Muscle layer of duodenum (tissue), 2 donors: ENCODE measurements around the gene AHDC1.
A peak's percentile ranks its signal among the peaks of the same experiment; 100 is the strongest.

ENCODE experiments used
- H3K27ac ChIP-seq: one replicate; pipeline ENCODE4 v1.7.0; 2013; ENCODE audit warnings: mild to moderate bottlenecking, low read length
- H3K27me3 ChIP-seq: one replicate; pipeline ENCODE4 v1.7.0; 2013; ENCODE audit warnings: low read depth, mild to moderate bottlenecking, control low read depth, low read length
- H3K36me3 ChIP-seq, 2 donors: one replicate each; pipeline ENCODE4 v1.7.0; 2013; ENCODE audit warnings: low read length in 2 of 2, control low read depth in 1 of 2, mild to moderate bottlenecking in 1 of 2; ENCODE audit not compliant: insufficient read depth in 2 of 2, control insufficient read depth in 1 of 2
- H3K4me1 ChIP-seq, 2 donors: one replicate each; pipeline ENCODE4 v1.7.0; 2013; ENCODE audit warnings: low read length in 2 of 2, mild to moderate bottlenecking in 2 of 2, control low read depth in 1 of 2, moderate library complexity in 1 of 2; ENCODE audit not compliant: insufficient read depth in 2 of 2, control insufficient read depth in 1 of 2
- H3K4me3 ChIP-seq, 2 donors: one replicate each; pipeline ENCODE4 v1.7.0; 2013; ENCODE audit warnings: low read length in 2 of 2, low read depth in 1 of 2, mild to moderate bottlenecking in 1 of 2
- H3K9me3 ChIP-seq, 2 donors: one replicate each; pipeline ENCODE4 v1.7.0; 2013; ENCODE audit warnings: low read length in 2 of 2, control low read depth in 1 of 2, mild to moderate bottlenecking in 1 of 2; ENCODE audit not compliant: control insufficient read depth in 1 of 2
- donor health status: healthy.

Gene AHDC1

DNA sequence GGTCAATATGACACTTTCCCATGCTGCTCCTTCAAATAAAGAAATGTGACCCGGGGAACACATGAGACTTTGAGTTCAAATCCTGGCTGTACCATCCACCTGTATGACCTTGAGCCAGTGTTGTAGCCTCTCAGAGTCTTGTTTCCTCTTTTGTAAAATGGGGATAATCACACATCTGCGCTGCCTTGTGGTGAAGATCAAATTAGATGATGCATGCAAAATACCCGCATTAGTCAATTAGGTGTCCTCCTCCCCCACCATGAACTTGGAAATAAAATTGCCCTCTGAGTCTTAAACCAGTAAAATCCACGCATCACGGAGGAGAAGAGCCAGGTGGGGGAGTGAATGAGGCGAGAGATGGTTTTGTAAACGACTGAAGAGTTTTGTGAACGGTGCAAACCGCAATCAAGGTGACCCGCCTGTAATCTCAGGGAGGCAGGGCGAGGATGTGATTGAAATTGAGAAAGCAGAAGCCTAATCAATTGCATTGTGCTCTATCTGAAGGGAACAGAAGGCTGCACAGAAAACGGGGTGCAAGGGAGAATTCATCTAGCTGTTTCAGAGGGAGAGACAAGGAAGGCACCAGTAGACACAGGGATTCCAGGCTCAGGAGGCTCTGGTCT lies 5.8 kb upstream of the AHDC1 start:
- H3K4me1 ChIP-seq = peaks cover 0 to 12% of the 10 kb centered on the region in 2 donors
- H3K27me3 ChIP-seq = no peaks in the 10 kb centered on the region
- H3K27ac ChIP-seq = no peak overlapping the region
- no peaks in the 10 kb centered on the region for H3K36me3 ChIP-seq
- H3K9me3 ChIP-seq = no peaks in the 10 kb centered on the region
- H3K4me3 ChIP-seq = no peak overlapping the region

- H3K27ac ChIP-seq = no peak overlapping the region
- no peaks in the 10 kb centered on the region for H3K9me3 ChIP-seq
- no peaks in the 10 kb centered on the region for H3K36me3 ChIP-seq
- H3K4me1 ChIP-seq = peaks cover 0 to 17% of the 10 kb centered on the region in 2 donors
- H3K4me3 ChIP-seq = no peak overlapping the region
- H3K27me3 ChIP-seq = no peaks in the 10 kb centered on the region
Measured at GRCh38 chr1:27609210-27609555, 5.2 kb upstream of the AHDC1 start.

- H3K36me3 ChIP-seq = no peaks in the 10 kb centered on the region
- no peak overlapping the region for H3K4me3 ChIP-seq
- no peak overlapping the region for H3K27ac ChIP-seq
- H3K4me1 ChIP-seq = peaks cover 0 to 17% of the 10 kb centered on the region in 2 donors
- H3K27me3 ChIP-seq = no peaks in the 10 kb centered on the region
- no peaks in the 10 kb centered on the region for H3K9me3 ChIP-seq
Measured at GRCh38 chr1:27607239-27607804, 3.4 kb upstream of the AHDC1 start.

DNA sequence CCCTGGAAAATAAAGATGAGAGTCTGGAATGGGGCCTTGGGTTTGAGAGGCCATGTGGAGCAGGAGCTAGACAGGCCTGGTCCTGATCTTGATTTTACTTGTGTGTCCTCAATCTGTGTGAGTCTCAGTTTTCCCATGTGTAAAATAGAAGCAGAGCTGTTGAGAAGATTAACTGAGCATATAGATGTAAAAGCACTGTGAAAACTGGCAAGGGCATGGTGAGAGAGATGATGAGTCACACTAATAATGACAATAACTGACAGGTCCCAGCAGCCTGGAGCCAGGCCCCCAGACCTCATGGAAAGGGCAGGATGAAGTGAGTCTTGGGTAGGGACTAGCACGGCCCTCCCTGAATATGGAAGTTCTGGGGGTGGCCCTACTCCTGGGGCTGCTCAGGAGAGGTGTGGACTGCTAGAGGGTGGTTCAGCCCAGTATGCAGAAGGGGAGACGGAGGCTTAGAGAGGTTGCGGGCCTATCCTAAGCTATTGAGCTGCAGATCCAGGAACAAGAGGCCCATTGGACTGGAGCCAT lies 2.8 kb upstream of the AHDC1 start:
- Histone ChIP-seq H3K4me3 (no peak overlapping the region), H3K36me3 (no peaks in the 10 kb centered on the region), H3K27ac (no peak overlapping the region), H3K9me3 (no peaks in the 10 kb centered on the region), H3K4me1 (peaks cover 0 to 18% of the 10 kb centered on the region in 2 donors), H3K27me3 (no peaks in the 10 kb centered on the region)

DNA sequence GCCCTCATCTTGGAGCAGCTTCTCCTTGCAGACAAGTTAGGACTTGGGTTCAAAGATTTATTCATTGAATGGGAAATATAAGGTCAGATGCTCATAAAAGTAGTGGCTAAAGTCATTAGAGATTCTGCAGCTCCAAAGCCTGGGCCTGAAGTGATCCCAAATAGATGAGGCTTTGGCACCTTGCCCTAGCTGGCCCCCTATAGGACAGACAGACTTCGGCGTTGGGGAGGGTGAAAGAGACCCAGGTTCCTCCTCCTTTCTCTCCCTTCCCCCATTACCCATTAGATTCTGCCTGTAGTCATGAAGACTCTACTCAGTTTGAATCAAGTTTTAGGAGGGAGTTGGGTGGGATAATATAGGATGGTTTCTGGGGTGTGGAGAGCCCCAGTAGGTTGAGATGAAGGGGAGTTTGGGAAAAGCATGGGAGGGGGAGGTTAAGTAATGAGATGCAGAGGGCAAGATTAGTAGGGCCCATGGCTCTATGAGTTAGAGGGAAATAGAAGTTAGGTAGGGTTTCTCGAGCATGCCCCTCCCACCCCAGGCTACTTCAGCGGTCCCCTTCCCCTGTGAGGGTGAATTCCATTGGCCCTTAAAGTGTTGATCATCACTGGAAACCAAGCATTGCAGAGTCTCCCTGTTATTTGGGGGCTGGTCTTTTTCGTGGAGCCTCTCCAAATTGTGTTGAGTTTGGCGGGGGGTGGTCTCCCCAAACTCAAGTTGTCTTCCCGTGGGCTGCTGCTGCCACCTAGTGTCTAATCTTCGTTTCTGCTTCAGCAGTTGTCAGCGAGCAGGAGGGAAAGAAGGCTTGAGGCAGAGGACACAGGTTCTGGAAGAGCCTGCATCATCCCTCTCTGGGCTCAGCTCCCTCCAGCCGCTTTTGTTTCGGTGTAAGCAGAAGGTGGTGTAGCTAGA lies 2.1 kb upstream of the AHDC1 start:
- Histone ChIP-seq H3K9me3 (no peaks in the 10 kb centered on the region), H3K27ac (no peak overlapping the region), H3K36me3 (no peaks in the 10 kb centered on the region), H3K4me3 (no peak overlapping the region), H3K4me1 (peaks cover 0 to 25% of the 10 kb centered on the region in 2 donors), H3K27me3 (no peaks in the 10 kb centered on the region)

DNA sequence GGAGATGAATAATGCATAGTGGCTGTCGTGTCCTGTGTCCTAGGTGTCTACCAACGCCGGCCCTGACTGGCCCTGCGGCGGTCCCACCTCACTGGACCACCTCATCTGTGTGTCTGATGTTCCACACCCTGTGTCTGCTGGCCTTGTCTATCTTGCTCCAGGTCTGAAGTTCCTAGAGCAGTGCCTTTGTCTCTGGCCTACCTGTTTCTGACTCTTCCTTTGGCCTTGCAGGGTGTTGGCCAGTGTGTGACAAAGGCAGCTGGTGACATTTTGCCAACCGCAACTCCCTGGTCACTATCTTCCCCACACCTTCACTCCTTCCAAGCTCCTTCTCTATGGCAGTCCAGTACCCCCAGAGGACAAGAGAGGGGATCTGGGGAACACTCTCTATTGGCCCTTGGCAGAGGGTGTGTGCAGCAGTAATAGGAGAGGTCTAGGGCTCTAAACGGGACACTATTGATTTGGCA lies 1.4 kb upstream of the AHDC1 start:
- no peaks in the 10 kb centered on the region for H3K36me3 ChIP-seq
- H3K27ac ChIP-seq = no peak overlapping the region
- peaks cover 0 to 32% of the 10 kb centered on the region in 2 donors for H3K4me1 ChIP-seq

GRCh38 chr1:27604579-27605299 lies 795 bp upstream of the AHDC1 start:
- Histone ChIP-seq H3K4me3 (peak overlapping the region; percentile 42 to 75), H3K27ac (no peak overlapping the region), H3K27me3 (no peaks in the 10 kb centered on the region), H3K36me3 (no peaks in the 10 kb centered on the region), H3K4me1 (peaks cover 0 to 38% of the 10 kb centered on the region in 2 donors), H3K9me3 (no peaks in the 10 kb centered on the region)

More for the DNA sequence above, 1.4 kb upstream of the AHDC1 start:
- Histone ChIP-seq H3K27me3 (no peaks in the 10 kb centered on the region), H3K9me3 (no peaks in the 10 kb centered on the region), H3K4me3 (no peak overlapping the region)

GRCh38 chr1:27603309-27603680 lies 649 bp downstream of the AHDC1 start:
- H3K4me1 ChIP-seq = peaks cover 6 to 53% of the 10 kb centered on the region in 2 donors
- no peaks in the 10 kb centered on the region for H3K27me3 ChIP-seq
- peak overlapping the region; percentile 75 to 76 for H3K4me3 ChIP-seq
- no peak overlapping the region for H3K27ac ChIP-seq
- no peaks in the 10 kb centered on the region for H3K9me3 ChIP-seq
- no peaks in the 10 kb centered on the region for H3K36me3 ChIP-seq

- Histone ChIP-seq H3K4me1 (peaks cover 11 to 59% of the 10 kb centered on the region in 2 donors), H3K9me3 (no peaks in the 10 kb centered on the region), H3K27ac (peak overlapping the region; percentile 84), H3K4me3 (peak overlapping the region; percentile 75 to 76), H3K27me3 (no peaks in the 10 kb centered on the region), H3K36me3 (no peaks in the 10 kb centered on the region)
Measured at GRCh38 chr1:27602462-27603308, 1.3 kb downstream of the AHDC1 start.

GRCh38 chr1:27601771-27602461 lies 2.0 kb downstream of the AHDC1 start:
- peak overlapping the region; percentile 71 to 75 for H3K4me3 ChIP-seq
- H3K27me3 ChIP-seq = no peaks in the 10 kb centered on the region
- H3K4me1 ChIP-seq = peaks cover 17 to 67% of the 10 kb centered on the region in 2 donors
- no peaks in the 10 kb centered on the region for H3K9me3 ChIP-seq
- peak overlapping the region; percentile 84 for H3K27ac ChIP-seq
- H3K36me3 ChIP-seq = no peaks in the 10 kb centered on the region
